ENCODE data around the gene STX19. TPM values are rescaled to one million over a fixed set of nuclear protein-coding genes. Genes with fewer than 3 reads are reported as not detected.

Gene STX19
- total and polyA plus RNA-seq, 2 donors (not counting 1 experiment from before 2014, with no cell fraction given) = not detected

GRCh38 chr3:94071713-94072284 lies 43.4 kb upstream of the STX19 start:
- DNase-seq = no peak
- intact Hi-C loops (cut with micrococcal nuclease) = no loop called here
- no peak overlapping the region for H3K4me3 Mint-ChIP-seq
- Histone ChIP-seq H3K27me3 (replicated peaks in 1 of 4; ENCODE audit: control extremely low read depth in 1 of 4, control insufficient read depth in 3 of 4, insufficient read depth in 4 of 4, low read length in 3 of 4) (no peaks in the 10 kb centered on the region), H2AFZ (ENCODE audit: insufficient read depth, low read depth, low read length, poor library complexity, severe bottlenecking) (no peak overlapping the region), H3K79me2 (ENCODE audit: control insufficient read depth, insufficient read depth, low read length) (peaks cover 78% of the 10 kb centered on the region), H3K9ac (ENCODE audit: low read length) (no peak overlapping the region), H3K27ac (ENCODE audit: low read length in 2 of 2) (no peak overlapping the region), H3K4me1 (ENCODE audit: control insufficient read depth in 2 of 2, insufficient read depth in 2 of 2, low read length in 2 of 2) (peaks cover 0 to 8% of the 10 kb centered on the region in 2 donors), H3K4me3 (ENCODE audit: control extremely low read depth in 1 of 5, extremely low read depth in 1 of 5, insufficient read depth in 1 of 5, low read depth in 2 of 5, low read length in 4 of 5) (no peak overlapping the region), H3K4me2 (replicated peaks; ENCODE audit: low read depth, low read length, poor library complexity, severe bottlenecking) (no peak overlapping the region), H3K36me3 (replicated peaks in 1 of 2; ENCODE audit: control extremely low read depth in 1 of 2, control insufficient read depth in 1 of 2, extremely low read depth in 1 of 2, insufficient read depth in 2 of 2, low read length in 1 of 2) (peaks cover 5 to 17% of the 10 kb centered on the region in 2 experiments), H3K9me3 (ENCODE audit: control extremely low read depth in 1 of 3, control insufficient read depth in 2 of 3, insufficient read depth in 1 of 3, low read length in 2 of 3) (peaks cover 0 to 2% (median 0%) of the 10 kb centered on the region in 3 donors), H4K20me1 (ENCODE audit: control insufficient read depth, insufficient read depth, low read length, poor library complexity, severe bottlenecking) (no peaks in the 10 kb centered on the region)
- TF ChIP-seq EZH2 (IDR thresholded peaks at IDR 0.05; ENCODE audit: borderline replicate concordance, insufficient read depth, low read depth, low read length, poor library complexity, severe bottlenecking) (no peak), CTCF (IDR thresholded peaks at IDR 0.05) (no peak)
- H3K9me3 Mint-ChIP-seq (ENCODE audit: insufficient read depth) = no peaks in the 10 kb centered on the region
- H3K27ac Mint-ChIP-seq = no peak overlapping the region
- WGBS (ENCODE audit: insufficient coverage) = 96% methylated on average over 3 of the region's 4 CpGs
- peaks cover 35% of the 10 kb centered on the region for H3K4me1 Mint-ChIP-seq
- CTCF ChIA-PET = interaction anchor here (1.0 to 3.9 kb wide), 3 partner anchors 9 to 69 kb away, joined by 3 to 61 read pairs (median 3); partner anchors contain the start of genes DHFR2 and NSUN3
- H3K27me3 Mint-ChIP-seq = no peaks in the 10 kb centered on the region
- no peak for ATAC-seq (ENCODE audit: low read depth)
- POLR2A ChIA-PET = no interaction called here

- H3K9ac ChIP-seq (ENCODE audit: low read length) = no peak overlapping the region
- no peaks in the 10 kb centered on the region for H4K20me1 ChIP-seq (ENCODE audit: control insufficient read depth, insufficient read depth, low read length, poor library complexity, severe bottlenecking)
- Mint-ChIP-seq H3K9me3 (ENCODE audit: insufficient read depth) (no peaks in the 10 kb centered on the region), H3K4me1 (peaks cover 40% of the 10 kb centered on the region), H3K4me3 (no peak overlapping the region), H3K27me3 (no peaks in the 10 kb centered on the region), H3K27ac (no peak overlapping the region)
- ChIA-PET POLR2A (no interaction called here), CTCF (interaction anchor here (0.7 to 3.9 kb wide), 8 partner anchors 10 to 71 kb away, joined by 3 to 61 read pairs (median 6); no protein-coding TSS in a partner anchor)
- ATAC-seq (ENCODE audit: low read depth) (no peak), DNase-seq (no peak)
- 89% methylated on average over 6 of the region's 6 CpGs for WGBS (ENCODE audit: insufficient coverage)
- TF ChIP-seq CTCF (IDR thresholded peaks at IDR 0.05) (no peak), EZH2 (IDR thresholded peaks at IDR 0.05; ENCODE audit: borderline replicate concordance, insufficient read depth, low read depth, low read length, poor library complexity, severe bottlenecking) (no peak)
- H3K4me3 ChIP-seq (ENCODE audit: control extremely low read depth in 1 of 5, extremely low read depth in 1 of 5, insufficient read depth in 1 of 5, low read depth in 2 of 5, low read length in 4 of 5) = no peak overlapping the region
- no peak overlapping the region for H3K27ac ChIP-seq (ENCODE audit: low read length in 2 of 2)
- peaks cover 5 to 19% of the 10 kb centered on the region in 2 experiments for H3K36me3 ChIP-seq (replicated peaks in 1 of 2; ENCODE audit: control extremely low read depth in 1 of 2, control insufficient read depth in 1 of 2, extremely low read depth in 1 of 2, insufficient read depth in 2 of 2, low read length in 1 of 2)
- intact Hi-C loops (cut with micrococcal nuclease) = no loop called here
- peaks cover 0 to 2% (median 0%) of the 10 kb centered on the region in 3 donors for H3K9me3 ChIP-seq (ENCODE audit: control extremely low read depth in 1 of 3, control insufficient read depth in 2 of 3, insufficient read depth in 1 of 3, low read length in 2 of 3)
- H3K4me1 ChIP-seq (ENCODE audit: control insufficient read depth in 2 of 2, insufficient read depth in 2 of 2, low read length in 2 of 2) = peaks cover 0 to 17% of the 10 kb centered on the region in 2 donors
- H3K4me2 ChIP-seq (replicated peaks; ENCODE audit: low read depth, low read length, poor library complexity, severe bottlenecking) = no peak overlapping the region
- H3K79me2 ChIP-seq (ENCODE audit: control insufficient read depth, insufficient read depth, low read length) = peaks cover 79% of the 10 kb centered on the region
- H2AFZ ChIP-seq (ENCODE audit: insufficient read depth, low read depth, low read length, poor library complexity, severe bottlenecking) = no peak overlapping the region
- H3K27me3 ChIP-seq (replicated peaks in 1 of 4; ENCODE audit: control extremely low read depth in 1 of 4, control insufficient read depth in 3 of 4, insufficient read depth in 4 of 4, low read length in 3 of 4) = no peaks in the 10 kb centered on the region
Observed at GRCh38 chr3:94070341-94070911, 42.0 kb upstream of the STX19 start.
